Measurements from ENCODE around the gene PI4KB.

GRCh38 chr1:151281969-151282882 lies 45.0 kb downstream of the PI4KB start, which contains the start of gene ZNF687:
- TF ChIP-seq CTCF (optimal IDR thresholded peaks at IDR 0.05 in 1 of 3, IDR thresholded peaks at IDR 0.05 in 1 of 3, conservative IDR thresholded peaks at IDR 0.05 in 1 of 3; ENCODE audit: extremely low read depth in 1 of 3, insufficient read depth in 2 of 3, low read length in 3 of 3) (peak in 1 of 3 experiments; percentile 2), EZH2 (IDR thresholded peaks at IDR 0.05; ENCODE audit: low read length) (no peak)

Measured in keratinocyte (primary cell).